G401.6 (cell line): ENCODE data around the gene BMP8A.
"Not testable (repeated sequence)": the region's sequence is repeated elsewhere in the genome, so short reads cannot be mapped to it uniquely, and the experiment has no call there.

Source experiments
- FAIRE-seq: peaks from 2 replicates; lab custom pipeline; 2012; peaks lifted over from hg19 to GRCh38; lab: Jason Lieb, UNC

Gene BMP8A

DNA sequence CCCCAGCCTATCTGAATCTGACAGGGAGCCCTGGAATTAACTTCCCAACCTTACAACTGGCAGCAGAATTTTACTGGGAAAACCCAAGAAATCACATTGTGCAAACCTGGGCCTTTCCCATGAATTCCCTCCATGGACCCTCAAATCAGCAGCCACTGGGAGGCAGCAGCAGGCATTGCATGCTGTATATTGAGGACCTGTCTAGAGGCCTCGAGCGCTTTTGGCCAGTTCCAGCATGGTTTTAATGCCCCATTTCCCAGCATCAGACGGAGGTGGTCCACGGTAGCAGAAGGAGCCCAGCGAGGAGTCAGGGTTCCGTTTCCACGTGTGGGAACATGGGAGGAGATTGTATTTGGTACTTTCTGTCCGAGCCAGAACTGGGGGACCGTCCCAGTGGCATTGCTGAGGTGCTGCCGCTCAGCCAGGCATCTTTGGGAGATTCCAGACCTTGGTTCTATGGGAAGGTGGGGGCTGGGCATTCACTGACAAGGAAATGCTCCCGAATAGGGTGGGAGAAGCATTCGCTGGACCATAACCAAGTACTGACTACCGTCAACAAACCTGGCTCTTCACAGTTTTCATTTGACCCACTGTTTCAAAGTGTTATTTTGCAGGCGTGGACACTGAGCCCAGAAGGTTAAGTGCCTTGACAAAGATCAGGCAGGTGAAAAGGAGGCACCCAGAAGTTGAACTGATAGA is 15.9 kb downstream of the BMP8A start:
- FAIRE-seq, result no peak

- FAIRE-seq, result no peak
These were observed 16.8 kb downstream of the BMP8A start for GRCh38 chr1:39508266-39508665.

- FAIRE-seq, result no peak
These were observed 17.4 kb downstream of the BMP8A start for GRCh38 chr1:39508857-39509305.

DNA sequence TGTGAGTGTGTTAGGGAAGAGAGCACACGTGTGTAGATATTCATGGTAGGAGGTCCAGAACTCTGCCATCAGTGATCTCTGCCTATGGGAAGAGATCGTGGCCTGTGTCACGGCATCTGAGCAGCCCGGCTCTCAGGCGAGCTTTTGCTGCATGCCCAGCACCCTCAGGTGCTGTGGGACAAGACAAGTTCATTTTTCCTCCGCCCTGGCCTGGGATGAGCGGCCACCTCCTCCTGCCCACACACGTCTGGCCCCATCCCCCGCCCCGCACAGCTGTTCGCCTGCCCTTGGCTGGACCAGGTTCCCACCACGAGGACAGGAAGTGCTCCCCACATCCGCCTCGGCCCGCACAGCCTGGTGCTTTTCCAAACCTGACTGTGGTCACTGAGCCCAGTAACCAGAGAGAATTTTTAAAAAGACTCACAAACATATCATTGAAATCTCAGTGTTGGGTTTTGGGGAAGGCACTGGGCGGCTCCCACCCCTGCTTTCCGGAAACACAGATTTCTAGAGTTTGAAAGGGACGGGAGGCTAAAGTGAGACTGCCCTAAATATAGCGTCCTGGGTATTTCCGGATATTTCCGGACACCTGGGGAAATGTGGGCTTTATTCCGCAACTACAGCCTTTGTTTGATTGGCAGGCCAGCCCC is 18.0 kb downstream of the BMP8A start:
- no peak for FAIRE-seq

GRCh38 chr1:39510570-39511186 is 19.2 kb downstream of the BMP8A start:
- not testable (repeated sequence) for FAIRE-seq

- FAIRE-seq, result not testable (repeated sequence)
These were observed 20.0 kb downstream of the BMP8A start for GRCh38 chr1:39511477-39511876.

DNA sequence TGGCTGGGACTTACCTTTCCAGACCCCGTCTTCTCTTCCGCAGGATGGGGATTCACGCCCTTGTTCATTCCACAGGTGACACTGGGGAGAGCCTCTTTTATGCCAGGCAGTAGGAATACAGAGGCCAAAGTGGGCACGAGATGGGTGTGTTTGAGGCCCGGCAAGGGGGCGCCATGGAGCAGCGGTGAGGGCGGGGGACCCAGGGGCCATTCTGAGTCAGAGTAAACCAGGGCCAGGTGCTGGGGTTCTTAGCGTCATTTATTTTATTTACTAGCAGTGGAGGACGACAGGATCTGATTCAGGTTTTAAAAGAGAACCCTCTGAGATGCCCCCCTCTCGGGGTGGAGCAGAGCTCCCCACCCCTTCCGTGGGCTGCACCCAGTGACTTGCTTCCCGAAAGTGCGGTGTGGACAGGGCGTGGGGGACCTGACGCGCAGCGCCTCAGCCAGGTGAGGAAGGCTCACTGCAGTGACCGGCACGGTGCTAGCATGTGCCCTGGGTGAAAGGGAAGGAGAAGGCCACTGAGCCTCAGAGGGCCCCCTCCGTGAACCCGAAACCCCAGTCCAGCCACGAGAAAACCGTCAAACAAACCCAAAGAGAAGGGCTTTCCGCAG is 20.9 kb downstream of the BMP8A start:
- not testable (repeated sequence) for FAIRE-seq

- FAIRE-seq, result not testable (repeated sequence)
These were observed 23.3 kb downstream of the BMP8A start for GRCh38 chr1:39514710-39515124.

GRCh38 chr1:39515131-39516086 is 24.0 kb downstream of the BMP8A start:
- FAIRE-seq, result not testable (repeated sequence)

DNA sequence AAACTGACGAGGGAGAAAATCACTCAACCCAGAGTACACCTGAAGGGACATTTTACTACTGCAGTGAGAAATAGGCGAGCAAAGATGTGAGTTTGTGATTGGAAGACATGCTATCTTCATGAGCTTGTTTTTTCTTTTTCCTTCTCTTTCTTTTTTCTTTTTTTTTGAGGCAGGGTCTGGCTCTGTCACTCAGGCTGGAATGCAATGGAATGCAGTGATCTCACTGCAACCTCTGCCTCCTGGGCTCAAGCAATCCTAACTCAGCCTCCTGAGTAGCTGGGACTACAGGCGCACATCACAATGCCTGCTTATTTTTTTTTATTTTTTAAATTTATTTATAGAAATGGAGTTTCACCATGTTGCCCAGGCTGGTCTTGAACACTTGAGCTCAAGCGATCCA is 25.4 kb downstream of the BMP8A start:
- FAIRE-seq, result not testable (repeated sequence)

- FAIRE-seq, result not testable (repeated sequence)
These were observed 26.5 kb downstream of the BMP8A start for GRCh38 chr1:39517936-39518335.

DNA sequence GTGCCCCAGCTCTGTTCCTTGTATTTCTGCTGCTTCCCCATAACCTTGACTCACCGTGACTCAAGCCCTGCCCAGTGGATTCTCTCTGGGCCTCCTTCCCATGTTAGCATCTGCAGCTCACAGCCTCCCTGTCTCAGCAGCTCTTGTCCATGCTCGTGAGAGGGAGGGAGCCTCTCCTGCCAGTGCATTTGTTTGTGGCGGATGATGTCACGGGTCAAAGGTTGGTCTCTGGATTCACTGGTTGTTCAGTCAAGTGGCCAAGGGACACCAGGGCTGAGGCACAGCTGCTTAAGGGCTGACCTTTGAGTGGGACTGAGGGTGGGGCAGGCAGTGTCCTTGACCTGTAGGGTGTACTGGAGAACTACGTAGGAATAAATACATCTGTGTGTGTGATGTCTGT is 27.9 kb downstream of the BMP8A start:
- not testable (repeated sequence) for FAIRE-seq

- FAIRE-seq, result not testable (repeated sequence)
These were observed 30.8 kb downstream of the BMP8A start for GRCh38 chr1:39522221-39522620.

- no peak for FAIRE-seq
These were observed 31.5 kb downstream of the BMP8A start for GRCh38 chr1:39522661-39523567.

- no peak for FAIRE-seq
These were observed 32.7 kb downstream of the BMP8A start for GRCh38 chr1:39524171-39524570.

GRCh38 chr1:39524591-39525365 is 33.3 kb downstream of the BMP8A start:
- no peak for FAIRE-seq

GRCh38 chr1:39525366-39526165 is 34.1 kb downstream of the BMP8A start:
- no peak for FAIRE-seq

DNA sequence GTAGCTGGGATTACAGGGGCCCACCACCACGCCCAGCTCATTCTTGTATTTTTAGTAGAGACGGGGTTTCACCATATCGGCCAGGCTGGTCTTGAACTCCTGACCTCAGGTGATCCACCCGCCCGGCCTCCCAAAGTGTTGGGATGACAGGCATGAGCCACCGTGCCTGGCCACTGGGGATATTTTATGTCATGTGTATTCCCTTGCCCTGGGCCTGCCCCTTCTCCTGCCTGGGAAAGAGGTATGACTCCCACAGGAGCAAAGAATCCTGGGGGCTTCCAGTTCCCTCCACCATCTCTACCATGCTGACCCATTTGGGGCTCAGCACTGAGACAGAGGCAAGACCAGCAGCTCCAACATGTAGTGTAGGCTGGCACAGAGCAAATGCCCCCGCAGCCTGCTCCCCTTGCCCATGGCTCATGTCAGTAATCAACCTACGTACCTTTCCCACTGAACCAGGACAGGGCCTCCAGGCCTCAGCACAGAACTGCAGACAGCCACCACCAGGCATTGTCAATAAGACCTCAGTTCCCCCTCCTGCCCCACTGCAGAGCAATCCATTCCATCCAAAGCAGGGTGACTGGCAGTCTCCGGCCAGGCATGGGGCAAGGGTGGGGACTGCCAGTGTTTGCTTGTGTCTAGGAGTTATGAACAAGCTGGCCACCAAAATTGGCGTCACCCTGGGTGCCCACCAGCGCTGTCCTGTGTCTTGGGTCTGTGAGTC is 35.2 kb downstream of the BMP8A start:
- no peak for FAIRE-seq
